Activated CD8-positive, alpha-beta memory T cell treated with anti-CD3 and anti-CD28 coated beads, Interleukin-2, amount 10 ng/mL, durations not matched to agents 7 days and 5 days (primary cell): ENCODE measurements around the gene ATP23. TPM values are rescaled to one million over a fixed set of nuclear protein-coding genes. Genes with fewer than 3 reads are reported as not detected.

Experiments
- ATAC-seq: fragments of 150-1000 bp; cut with Tn5 transposase; one replicate; pipeline ENCODE4 v1.10.0; 2021; ENCODE audit warnings: moderate library complexity
- CTCF ChIA-PET: fragments of 350-600 bp; sonication (Branson Sonifier 250); formaldehyde crosslinking; loops from one replicate; lab custom pipeline; 2021; ENCODE audit warnings: antibody characterized with exemption; lab: Charles Lee
- DNase-seq: peaks from one replicate; pipeline ENCODE4 v3.0.0-alpha.2; 2020
- H3K27ac Mint-ChIP-seq: one replicate; pipeline ENCODE4 v1.8.0; 2021; ENCODE audit warnings: mild to moderate bottlenecking, mixed read lengths
- H3K27me3 Mint-ChIP-seq: one replicate; pipeline ENCODE4 v1.8.0; 2021; ENCODE audit warnings: mixed read lengths
- H3K36me3 Mint-ChIP-seq: one replicate; pipeline ENCODE4 v1.8.0; 2021; ENCODE audit warnings: mild to moderate bottlenecking, mixed read lengths
- H3K4me1 Mint-ChIP-seq: one replicate; pipeline ENCODE4 v1.8.0; 2021; ENCODE audit warnings: mixed read lengths
- H3K4me3 Mint-ChIP-seq: one replicate; pipeline ENCODE4 v1.8.0; 2021; ENCODE audit warnings: mild to moderate bottlenecking, moderate library complexity, mixed read lengths
- H3K9me3 Mint-ChIP-seq: one replicate; pipeline ENCODE4 v1.8.0; 2022; ENCODE audit warnings: low read depth, mixed read lengths
- total RNA-seq, 2 experiments: library from RNA; stranded (reverse); gene quantifications; one replicate each; pipeline ENCODE4 v1.2.3, GENCODE V29; 2021

The ATP23 gene
- total RNA-seq, 2 experiments from 2014 or later: 14.8 to 21.0 TPM

DNA sequence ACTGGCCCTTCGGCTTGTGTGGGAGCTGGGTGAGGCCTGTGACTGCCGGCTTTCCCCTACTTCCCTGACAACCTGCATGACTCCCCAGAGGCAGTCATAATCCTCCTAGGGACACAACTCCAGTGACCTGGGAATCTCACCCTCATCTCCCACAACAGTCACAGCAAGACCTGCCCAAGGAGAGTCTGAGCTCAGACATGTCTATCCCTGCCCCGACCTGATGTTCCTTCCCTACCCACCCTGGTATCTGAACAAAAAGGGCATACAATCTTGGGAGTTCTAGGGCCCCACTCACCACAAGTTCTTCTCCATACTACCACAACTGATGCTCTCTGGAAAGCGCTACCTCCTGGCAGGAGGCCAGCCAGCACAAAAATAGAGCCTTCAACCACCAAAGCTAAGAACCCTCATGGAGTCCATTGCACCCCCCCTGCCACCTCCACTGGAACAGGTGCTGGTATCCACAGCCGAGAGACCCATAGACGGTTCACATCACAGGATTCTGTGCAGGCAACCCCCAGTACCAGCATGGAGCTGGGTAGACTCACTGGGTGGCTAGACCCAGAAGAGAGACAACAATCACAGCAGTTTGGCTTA lies 16.8 kb downstream of the ATP23 start:
- no peak for DNase-seq
- CTCF ChIA-PET: no interaction called here
- H3K4me1 Mint-ChIP-seq: peaks cover 7% of the 10 kb centered on the region
- no peak overlapping the region for H3K4me3 Mint-ChIP-seq
- H3K9me3 Mint-ChIP-seq: peaks cover 12% of the 10 kb centered on the region
- H3K36me3 Mint-ChIP-seq: peaks cover 50% of the 10 kb centered on the region
- no peak for ATAC-seq
- no peak overlapping the region for H3K27ac Mint-ChIP-seq
- peaks cover 3% of the 10 kb centered on the region for H3K27me3 Mint-ChIP-seq

DNA sequence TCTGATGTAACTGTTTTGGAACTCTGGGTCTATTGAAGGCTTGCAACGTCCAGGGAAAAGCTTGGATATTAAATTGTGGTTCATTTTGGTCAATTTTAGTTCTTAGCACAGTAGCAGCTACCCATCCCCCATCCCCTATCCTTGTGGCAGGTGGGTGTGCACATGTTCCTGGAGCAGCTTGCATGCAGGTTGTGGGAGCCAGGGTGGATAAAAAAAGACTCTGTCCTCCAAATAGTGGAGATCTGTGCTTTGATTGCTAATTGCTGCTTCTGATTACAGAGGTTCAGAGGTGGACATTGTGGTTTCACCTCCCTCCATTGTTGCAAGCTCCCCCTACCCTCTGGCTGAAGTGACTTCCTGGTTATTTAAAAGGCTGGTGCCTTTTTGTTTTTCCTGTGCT lies 23.1 kb downstream of the ATP23 start:
- Mint-ChIP-seq H3K4me1 (peaks cover 4% of the 10 kb centered on the region), H3K27ac (no peak overlapping the region), H3K27me3 (peaks cover 9% of the 10 kb centered on the region), H3K4me3 (no peak overlapping the region), H3K36me3 (no peaks in the 10 kb centered on the region), H3K9me3 (peaks cover 10% of the 10 kb centered on the region)
- CTCF ChIA-PET: no interaction called here
- ATAC-seq (no peak), DNase-seq (no peak)

DNA sequence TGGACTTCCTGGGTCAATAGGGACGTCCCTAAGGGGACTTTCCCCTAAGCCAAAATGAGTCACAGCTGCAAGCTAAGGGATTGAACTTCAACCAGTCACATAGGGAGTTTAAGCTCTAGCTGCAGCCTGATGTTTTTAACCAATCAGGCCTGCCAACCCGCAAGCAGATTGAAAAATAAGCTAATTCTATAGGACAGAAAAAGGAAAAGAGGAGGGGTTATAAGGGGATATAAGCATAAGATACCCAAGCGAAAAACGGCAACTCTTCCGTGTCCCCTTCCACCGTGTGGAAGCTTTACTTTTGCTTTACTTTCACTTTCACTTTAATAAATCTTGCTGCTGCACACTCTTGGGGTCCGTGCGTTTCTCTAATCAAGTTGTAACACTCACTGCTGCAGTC lies 24.4 kb downstream of the ATP23 start:
- H3K27ac Mint-ChIP-seq: no peak overlapping the region
- DNase-seq: no peak
- peaks cover 4% of the 10 kb centered on the region for H3K4me1 Mint-ChIP-seq
- H3K36me3 Mint-ChIP-seq: no peaks in the 10 kb centered on the region
- H3K4me3 Mint-ChIP-seq: no peak overlapping the region
- ATAC-seq: no peak
- CTCF ChIA-PET: no interaction called here
- H3K9me3 Mint-ChIP-seq: peaks cover 11% of the 10 kb centered on the region
- H3K27me3 Mint-ChIP-seq: peaks cover 9% of the 10 kb centered on the region

DNA sequence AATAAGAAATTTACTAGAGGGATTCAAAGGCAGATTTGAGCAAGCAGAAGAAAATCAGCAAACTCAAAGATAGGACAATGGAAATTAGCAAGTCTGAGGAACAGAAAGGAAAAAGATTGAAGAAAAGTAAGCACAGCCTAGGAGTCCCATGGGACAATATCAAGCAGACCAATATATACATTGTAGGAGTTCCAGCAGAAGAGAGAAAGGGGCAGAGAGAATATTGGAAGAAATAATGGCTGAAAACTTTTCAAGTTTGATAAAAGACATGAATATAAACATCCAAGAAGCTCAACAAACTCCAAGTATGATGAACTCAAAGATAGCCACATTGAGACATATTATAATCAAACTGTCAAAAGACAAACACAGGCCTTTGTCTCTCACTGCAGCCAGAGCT lies 25.2 kb downstream of the ATP23 start:
- no peak for ATAC-seq
- H3K36me3 Mint-ChIP-seq: no peaks in the 10 kb centered on the region
- DNase-seq: no peak
- H3K27ac Mint-ChIP-seq: no peak overlapping the region
- peaks cover 4% of the 10 kb centered on the region for H3K4me1 Mint-ChIP-seq
- CTCF ChIA-PET: no interaction called here
- no peak overlapping the region for H3K4me3 Mint-ChIP-seq
- peaks cover 11% of the 10 kb centered on the region for H3K9me3 Mint-ChIP-seq
- peaks cover 9% of the 10 kb centered on the region for H3K27me3 Mint-ChIP-seq

DNA sequence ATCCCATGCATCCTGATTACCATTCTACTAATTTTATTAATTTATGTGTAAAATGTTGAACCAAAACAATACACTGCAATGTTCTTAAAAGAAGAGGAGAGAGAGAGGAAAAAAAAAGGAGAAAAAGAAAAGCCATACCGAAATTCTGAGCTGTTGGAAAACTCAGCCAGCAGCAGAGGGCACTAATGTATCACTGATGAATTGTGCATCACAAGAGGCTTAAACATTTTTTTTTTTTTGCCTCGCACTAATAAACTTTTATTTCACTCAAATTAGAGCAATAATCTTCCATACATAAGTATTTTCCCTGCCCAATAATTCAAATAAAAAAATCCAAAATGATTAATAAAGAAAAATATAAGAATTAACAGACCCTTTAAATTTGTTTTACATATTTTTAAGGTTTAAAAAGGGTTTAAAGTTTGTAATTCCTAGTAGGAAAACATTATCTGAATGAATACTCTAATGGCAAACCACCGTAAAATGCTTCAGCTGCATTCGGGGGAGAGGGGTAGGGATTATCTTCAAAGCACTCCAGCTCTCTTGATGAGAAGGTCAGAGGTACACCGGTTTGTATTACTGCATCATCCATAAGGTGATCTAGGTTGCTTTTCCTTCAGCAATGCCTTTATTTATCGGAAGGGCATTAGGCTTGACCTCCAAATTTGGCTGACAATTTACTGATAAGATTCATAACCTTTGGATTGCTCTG lies 41.9 kb downstream of the ATP23 start:
- no peak overlapping the region for H3K4me3 Mint-ChIP-seq
- DNase-seq: no peak
- CTCF ChIA-PET: interaction anchor here (0.8 kb wide), 2 partner anchors 184 to 460 kb away, joined by 3 read pairs; no protein-coding TSS in a partner anchor
- no peaks in the 10 kb centered on the region for H3K4me1 Mint-ChIP-seq
- peaks cover 2% of the 10 kb centered on the region for H3K9me3 Mint-ChIP-seq
- H3K27ac Mint-ChIP-seq: no peak overlapping the region
- no peaks in the 10 kb centered on the region for H3K36me3 Mint-ChIP-seq
- peaks cover 10% of the 10 kb centered on the region for H3K27me3 Mint-ChIP-seq
- no peak for ATAC-seq

DNA sequence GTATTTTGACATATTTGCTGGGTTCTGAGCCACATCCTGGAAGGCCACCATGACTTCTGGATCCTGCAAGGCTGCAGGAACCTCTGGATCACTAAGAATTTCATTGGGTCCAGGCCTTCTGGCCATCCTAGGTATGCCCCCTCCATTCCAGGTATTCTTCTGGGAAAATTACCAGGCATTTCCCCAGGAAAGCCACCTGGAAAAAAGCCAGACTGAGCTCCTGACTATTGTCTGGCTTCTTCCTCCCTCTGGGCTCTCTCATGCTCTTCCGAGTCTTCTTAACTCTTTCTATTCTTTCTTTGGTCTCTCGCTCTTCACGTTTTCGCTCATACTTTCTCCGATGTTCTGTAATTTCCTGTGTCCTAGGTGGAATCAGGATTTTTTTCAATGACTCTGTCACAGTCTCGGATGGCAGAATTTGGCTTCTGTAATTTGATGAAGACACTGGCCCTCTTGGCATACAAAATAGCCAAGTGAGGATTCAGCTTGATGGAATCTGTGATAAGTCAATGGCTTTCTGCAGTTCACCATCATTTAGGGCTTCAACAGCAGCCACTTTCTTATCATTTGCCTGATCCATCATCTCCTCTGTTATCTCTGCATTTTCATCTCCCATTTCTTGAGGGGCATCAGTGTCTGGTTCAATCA lies 42.6 kb downstream of the ATP23 start:
- H3K36me3 Mint-ChIP-seq: no peaks in the 10 kb centered on the region
- H3K27ac Mint-ChIP-seq: no peak overlapping the region
- H3K9me3 Mint-ChIP-seq: peaks cover 2% of the 10 kb centered on the region
- H3K4me1 Mint-ChIP-seq: no peaks in the 10 kb centered on the region
- DNase-seq (no peak), ATAC-seq (no peak)
- CTCF ChIA-PET: interaction anchor here (0.8 kb wide), 1 partner anchor 184 kb away, joined by 3 read pairs; no protein-coding TSS in a partner anchor
- peaks cover 8% of the 10 kb centered on the region for H3K27me3 Mint-ChIP-seq
- H3K4me3 Mint-ChIP-seq: no peak overlapping the region

DNA sequence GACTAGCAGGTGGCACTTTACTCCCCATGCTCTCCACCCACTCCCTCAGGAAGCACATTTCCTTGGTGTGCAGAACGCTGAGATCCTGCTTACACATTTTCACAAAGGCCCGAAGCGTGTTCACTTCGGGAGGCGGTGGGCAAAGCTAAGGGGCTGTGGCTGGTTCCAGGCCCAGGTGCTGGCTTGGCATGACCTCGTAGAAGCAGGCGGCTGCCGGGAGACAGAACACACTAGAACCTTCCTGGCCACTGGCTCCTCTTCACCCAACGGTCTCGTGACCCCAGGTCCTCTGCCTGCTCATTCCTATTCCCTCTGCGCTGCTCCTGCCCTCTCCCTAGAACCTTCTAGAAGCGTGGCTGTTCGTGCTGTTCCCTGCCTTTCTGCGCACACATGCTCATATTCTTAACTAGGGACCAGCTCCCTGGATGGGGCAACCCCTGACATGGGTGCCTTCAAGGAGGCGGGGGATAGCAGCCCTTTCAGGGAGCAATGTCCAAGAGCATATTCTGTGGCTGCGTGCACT lies 43.3 kb downstream of the ATP23 start:
- Mint-ChIP-seq H3K4me1 (no peaks in the 10 kb centered on the region), H3K4me3 (no peak overlapping the region), H3K27ac (no peak overlapping the region), H3K36me3 (no peaks in the 10 kb centered on the region), H3K9me3 (peaks cover 2% of the 10 kb centered on the region), H3K27me3 (peaks cover 8% of the 10 kb centered on the region)
- CTCF ChIA-PET: no interaction called here
- ATAC-seq: no peak
- no peak for DNase-seq

DNA sequence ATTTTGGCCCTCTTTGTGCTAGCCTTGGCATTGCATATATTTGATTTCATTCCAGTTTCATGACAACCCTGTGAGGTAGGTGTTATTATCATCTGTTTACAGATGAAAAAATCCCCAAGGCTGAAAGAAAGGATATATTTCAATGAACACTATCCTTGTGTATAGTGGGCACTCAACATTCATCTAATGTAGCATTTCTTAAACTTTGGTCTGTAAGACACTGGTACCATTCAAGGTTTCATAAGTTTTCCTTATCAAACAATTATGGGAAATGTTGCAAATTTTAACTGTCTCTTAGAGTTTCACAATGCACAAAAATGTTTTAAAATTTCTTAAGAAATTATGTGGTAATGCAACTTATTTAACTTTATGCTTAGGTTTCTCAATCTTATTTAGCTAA lies 44.3 kb downstream of the ATP23 start:
- no peak overlapping the region for H3K4me3 Mint-ChIP-seq
- CTCF ChIA-PET: no interaction called here
- H3K27ac Mint-ChIP-seq: no peak overlapping the region
- no peaks in the 10 kb centered on the region for H3K4me1 Mint-ChIP-seq
- H3K27me3 Mint-ChIP-seq: peaks cover 2% of the 10 kb centered on the region
- DNase-seq (no peak), ATAC-seq (no peak)
- H3K9me3 Mint-ChIP-seq: no peaks in the 10 kb centered on the region
- H3K36me3 Mint-ChIP-seq: no peaks in the 10 kb centered on the region

DNA sequence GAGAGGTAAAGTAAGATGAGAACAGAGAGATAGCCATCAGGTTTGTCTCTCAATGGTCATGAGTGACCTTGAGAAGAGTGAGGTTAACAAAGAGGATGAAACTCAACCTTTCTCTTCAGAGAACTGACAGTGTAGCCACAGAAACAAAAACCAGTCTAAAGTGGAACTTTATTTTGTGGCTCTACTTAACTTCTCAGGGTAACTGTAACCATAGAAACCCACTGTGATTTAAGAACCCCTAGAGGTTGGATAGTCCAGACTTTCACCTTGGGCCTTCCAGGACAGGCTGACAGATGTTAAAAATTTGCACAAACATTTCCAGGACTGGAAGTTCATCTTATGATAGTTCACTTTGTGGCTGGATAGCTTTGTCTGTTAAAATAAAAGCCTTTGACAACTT lies 48.5 kb downstream of the ATP23 start:
- no peaks in the 10 kb centered on the region for H3K4me1 Mint-ChIP-seq
- no peak overlapping the region for H3K4me3 Mint-ChIP-seq
- CTCF ChIA-PET: no interaction called here
- H3K27ac Mint-ChIP-seq: no peak overlapping the region
- H3K27me3 Mint-ChIP-seq: no peaks in the 10 kb centered on the region
- H3K9me3 Mint-ChIP-seq: peaks cover 4% of the 10 kb centered on the region
- H3K36me3 Mint-ChIP-seq: no peaks in the 10 kb centered on the region
- ATAC-seq (no peak), DNase-seq (no peak)

DNA sequence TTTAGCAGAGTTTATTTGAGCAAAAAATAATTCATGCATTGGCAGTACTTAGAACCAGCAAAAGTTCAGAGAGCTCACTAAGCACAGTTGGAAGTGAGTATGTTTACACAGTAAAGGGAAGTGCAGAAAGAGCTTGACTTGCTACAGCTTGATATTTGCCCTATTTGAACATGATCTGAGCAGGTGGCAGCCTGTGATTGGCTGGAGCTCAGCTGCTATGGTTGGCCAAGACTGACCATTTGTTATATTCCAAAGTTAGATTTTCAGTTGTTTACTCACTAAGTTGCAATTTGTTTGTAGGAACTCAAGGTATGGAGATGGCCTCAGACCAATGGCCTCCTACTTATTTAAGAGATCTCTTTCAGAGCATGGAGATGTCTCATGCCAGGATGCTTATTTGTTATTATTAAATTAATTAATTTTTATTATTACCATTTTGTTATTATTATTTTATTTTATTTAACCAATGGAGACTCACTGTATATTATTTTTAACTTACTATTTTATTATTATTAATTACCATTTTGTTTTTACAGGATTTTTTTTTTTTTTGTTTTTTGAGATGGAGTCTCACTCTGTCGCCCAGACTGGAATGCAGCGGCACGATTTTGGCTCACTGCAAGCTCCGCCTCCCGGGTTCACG lies 49.0 kb downstream of the ATP23 start:
- H3K4me3 Mint-ChIP-seq: no peak overlapping the region
- CTCF ChIA-PET: no interaction called here
- no peaks in the 10 kb centered on the region for H3K36me3 Mint-ChIP-seq

DNA sequence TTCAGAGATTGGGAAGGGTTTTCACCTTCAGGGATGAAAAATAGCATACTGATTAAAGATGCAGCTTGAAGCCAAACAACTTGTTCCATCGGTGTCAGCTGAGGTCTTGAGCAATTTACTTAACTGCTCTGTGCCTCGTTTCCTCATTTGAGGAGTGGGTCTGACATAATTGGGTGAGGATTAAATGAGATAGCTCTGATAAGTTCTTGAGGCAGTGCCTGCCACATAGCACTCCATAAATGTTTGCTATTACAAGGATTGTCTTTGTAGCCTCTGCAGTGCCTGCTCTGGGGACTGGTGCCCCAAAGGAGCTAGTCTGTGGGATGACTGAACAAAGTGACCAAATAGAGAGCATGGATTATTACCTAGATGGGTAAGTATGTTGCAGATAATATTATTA lies 50.6 kb downstream of the ATP23 start:
- Mint-ChIP-seq H3K27ac (no peak overlapping the region), H3K4me3 (no peak overlapping the region), H3K36me3 (no peaks in the 10 kb centered on the region), H3K27me3 (no peaks in the 10 kb centered on the region), H3K9me3 (peaks cover 4% of the 10 kb centered on the region), H3K4me1 (no peaks in the 10 kb centered on the region)
- CTCF ChIA-PET: no interaction called here
- DNase-seq (no peak), ATAC-seq (no peak)

More for the DNA sequence above, 49.0 kb downstream of the ATP23 start:
- H3K9me3 Mint-ChIP-seq: peaks cover 4% of the 10 kb centered on the region
- ATAC-seq: no peak
- no peaks in the 10 kb centered on the region for H3K4me1 Mint-ChIP-seq
- DNase-seq: no peak
- H3K27me3 Mint-ChIP-seq: no peaks in the 10 kb centered on the region
- H3K27ac Mint-ChIP-seq: no peak overlapping the region

DNA sequence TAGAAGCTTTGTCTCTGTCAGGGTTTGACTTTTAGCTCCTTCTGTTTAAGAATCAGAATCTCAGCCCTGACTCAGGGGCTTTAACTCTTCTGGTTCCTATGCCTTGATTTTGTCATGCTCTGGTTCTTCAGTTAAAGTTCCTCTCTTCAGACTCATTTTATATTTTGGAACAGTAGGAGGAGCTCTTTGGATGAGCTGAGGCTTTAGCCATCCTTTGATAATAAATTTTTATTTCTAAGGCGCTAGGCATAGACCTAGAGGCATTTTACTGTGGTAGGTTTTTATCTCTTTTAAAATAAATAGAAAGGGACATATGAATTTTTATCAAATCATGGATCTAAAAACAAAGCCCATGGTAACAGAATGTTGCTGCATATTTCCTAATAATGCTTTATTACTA lies 51.7 kb downstream of the ATP23 start:
- no peaks in the 10 kb centered on the region for H3K4me1 Mint-ChIP-seq
- H3K27me3 Mint-ChIP-seq: no peaks in the 10 kb centered on the region

DNA sequence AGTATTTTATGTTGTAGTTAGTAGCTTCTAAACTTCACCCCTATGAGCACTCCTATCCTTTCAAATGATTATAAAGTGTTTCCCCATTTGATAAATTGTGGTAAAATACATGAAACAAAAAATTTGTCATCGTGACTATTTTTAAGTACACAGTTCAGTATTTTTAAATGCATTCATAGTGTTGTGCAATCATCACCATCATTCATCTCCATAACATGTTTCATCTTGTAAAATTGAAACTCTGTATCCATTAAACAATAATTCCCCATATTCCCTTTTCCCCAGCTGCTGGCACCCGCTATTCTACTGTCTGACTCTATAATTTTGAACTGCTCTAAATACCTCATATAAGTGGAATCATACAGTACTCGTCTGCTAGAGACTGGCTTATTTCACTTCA lies 52.5 kb downstream of the ATP23 start:
- no peaks in the 10 kb centered on the region for H3K27me3 Mint-ChIP-seq
- H3K36me3 Mint-ChIP-seq: no peaks in the 10 kb centered on the region
- DNase-seq: no peak
- no peak overlapping the region for H3K27ac Mint-ChIP-seq
- H3K4me3 Mint-ChIP-seq: no peak overlapping the region
- no peak for ATAC-seq
- H3K4me1 Mint-ChIP-seq: no peaks in the 10 kb centered on the region
- CTCF ChIA-PET: no interaction called here
- peaks cover 6% of the 10 kb centered on the region for H3K9me3 Mint-ChIP-seq

More for the DNA sequence above, 51.7 kb downstream of the ATP23 start:
- no peaks in the 10 kb centered on the region for H3K36me3 Mint-ChIP-seq
- ATAC-seq (no peak), DNase-seq (no peak)
- CTCF ChIA-PET: no interaction called here
- no peak overlapping the region for H3K4me3 Mint-ChIP-seq
- peaks cover 6% of the 10 kb centered on the region for H3K9me3 Mint-ChIP-seq
- no peak overlapping the region for H3K27ac Mint-ChIP-seq
